Astrocyte (in vitro differentiated cells and primary cell): ENCODE data around the gene TENM4. TPM values are rescaled to one million over a fixed set of nuclear protein-coding genes. Genes with fewer than 3 reads are reported as not detected.

ENCODE experiments used
- DNase-seq: peaks from one replicate; pipeline ENCODE4 v3.0.0-alpha.2; 2010; ENCODE audit warnings: low read depth
- FAIRE-seq: peaks from 2 replicates; lab custom pipeline; 2011; peaks lifted over from hg19 to GRCh38; lab: Jason Lieb, UNC
- H2AFZ ChIP-seq: 2 replicates; pipeline ENCODE4 v1.6.0; 2012; ENCODE audit warnings: low read depth, low read length, inconsistent platforms
- H3K27ac ChIP-seq: 2 replicates; pipeline ENCODE4 v1.5.1; 2011; ENCODE audit warnings: low read depth, low read length, inconsistent platforms
- H3K27me3 ChIP-seq: 2 replicates; pipeline ENCODE4 v1.6.0; 2011; ENCODE audit warnings: low read length, inconsistent platforms; ENCODE audit not compliant: insufficient read depth
- H3K36me3 ChIP-seq: 2 replicates; pipeline ENCODE4 v1.5.1; 2011; ENCODE audit warnings: low read length, inconsistent platforms; ENCODE audit not compliant: insufficient read depth
- H3K4me1 ChIP-seq: 2 replicates; pipeline ENCODE4 v1.5.1; 2011; ENCODE audit warnings: low read length, inconsistent platforms; ENCODE audit not compliant: insufficient read depth
- H3K4me2 ChIP-seq: 2 replicates; pipeline ENCODE4 v1.6.0; 2012; ENCODE audit warnings: low read length, inconsistent platforms
- H3K4me3 ChIP-seq: 2 replicates; pipeline ENCODE4 v1.5.1; 2011; ENCODE audit warnings: low read depth, mild to moderate bottlenecking, low read length, inconsistent platforms; ENCODE audit not compliant: insufficient read depth
- H3K79me2 ChIP-seq: 2 replicates; pipeline ENCODE4 v1.6.0; 2012; ENCODE audit warnings: mild to moderate bottlenecking, low read length, inconsistent platforms; ENCODE audit not compliant: insufficient read depth
- H3K9ac ChIP-seq: 2 replicates; pipeline ENCODE4 v1.6.0; 2012; ENCODE audit warnings: mild to moderate bottlenecking, low read length, inconsistent platforms
- H3K9me3 ChIP-seq: 2 replicates; pipeline ENCODE4 v1.5.1; 2012; ENCODE audit warnings: low read depth, mild to moderate bottlenecking, low read length, inconsistent platforms; ENCODE audit not compliant: insufficient read depth
- H4K20me1 ChIP-seq: 2 replicates; pipeline ENCODE4 v1.6.0; 2012; ENCODE audit warnings: low read length, inconsistent platforms; ENCODE audit not compliant: insufficient read depth
- H3K27ac Mint-ChIP-seq: one replicate; pipeline ENCODE4 v1.8.0; 2021; ENCODE audit warnings: mild to moderate bottlenecking, mixed read lengths; ENCODE audit not compliant: unreplicated experiment
- H3K27me3 Mint-ChIP-seq: one replicate; pipeline ENCODE4 v1.8.0; 2021; ENCODE audit warnings: low read depth, mixed read lengths; ENCODE audit not compliant: unreplicated experiment
- H3K36me3 Mint-ChIP-seq: one replicate; pipeline ENCODE4 v1.8.0; 2021; ENCODE audit warnings: low read depth, mixed read lengths; ENCODE audit not compliant: unreplicated experiment
- H3K4me1 Mint-ChIP-seq: one replicate; pipeline ENCODE4 v1.8.0; 2021; ENCODE audit warnings: low read depth, mixed read lengths; ENCODE audit not compliant: unreplicated experiment
- H3K4me3 Mint-ChIP-seq: one replicate; pipeline ENCODE4 v1.8.0; 2021; ENCODE audit warnings: mild to moderate bottlenecking, moderate library complexity, mixed read lengths; ENCODE audit not compliant: unreplicated experiment
- H3K9me3 Mint-ChIP-seq: one replicate; pipeline ENCODE4 v1.8.0; 2021; ENCODE audit warnings: mild to moderate bottlenecking, mixed read lengths; ENCODE audit not compliant: unreplicated experiment
- CTCF ChIP-seq: IDR thresholded peaks from 2 replicates; pipeline ENCODE4 v1.5.1; 2011; ENCODE audit warnings: low read depth, mild to moderate bottlenecking, inconsistent platforms, low read length, moderate library complexity; ENCODE audit not compliant: insufficient read depth
- EZH2 ChIP-seq: IDR thresholded peaks from 2 replicates; pipeline ENCODE4 v1.6.1; 2012; ENCODE audit warnings: mild to moderate bottlenecking, low read length, inconsistent platforms; ENCODE audit not compliant: insufficient read depth
- total RNA-seq: library from RNA; stranded (reverse); gene quantifications from 2 replicates; pipeline ENCODE4 v1.2.1, GENCODE V29; 2021

TENM4 gene
- total RNA-seq, 1 donor from 2014 or later: 7.5 TPM

- H4K20me1 ChIP-seq: no peaks in the 10 kb centered on the region
- Mint-ChIP-seq H3K4me1 (no peaks in the 10 kb centered on the region), H3K9me3 (no peaks in the 10 kb centered on the region), H3K4me3 (no peak overlapping the region), H3K27me3 (peaks cover 22% of the 10 kb centered on the region), H3K27ac (no peak overlapping the region), H3K36me3 (no peaks in the 10 kb centered on the region)
- no peak overlapping the region for H3K9ac ChIP-seq
- H3K4me2 ChIP-seq: no peak overlapping the region
- H3K27me3 ChIP-seq: no peaks in the 10 kb centered on the region
- no peaks in the 10 kb centered on the region for H3K36me3 ChIP-seq
- no peak overlapping the region for H3K27ac ChIP-seq
- H3K4me1 ChIP-seq: no peaks in the 10 kb centered on the region
- no peaks in the 10 kb centered on the region for H3K9me3 ChIP-seq
- no peak overlapping the region for H3K4me3 ChIP-seq
- no peaks in the 10 kb centered on the region for H3K79me2 ChIP-seq
- TF ChIP-seq CTCF: no peak
- TF ChIP-seq EZH2: no peak
- DNase-seq (no peak), FAIRE-seq (no peak)
- no peak overlapping the region for H2AFZ ChIP-seq
These were observed 608.4 kb downstream of the TENM4 start for GRCh38 chr11:78832226-78832947.

GRCh38 chr11:78831571-78831970, 609.3 kb downstream of the TENM4 start:
- H4K20me1 ChIP-seq: no peaks in the 10 kb centered on the region
- no peaks in the 10 kb centered on the region for H3K79me2 ChIP-seq
- no peak overlapping the region for H3K27ac Mint-ChIP-seq
- no peaks in the 10 kb centered on the region for H3K9me3 Mint-ChIP-seq
- no peak overlapping the region for H3K9ac ChIP-seq
- no peak overlapping the region for H3K4me3 Mint-ChIP-seq
- H3K4me1 Mint-ChIP-seq: no peaks in the 10 kb centered on the region
- TF ChIP-seq EZH2 (no peak), CTCF (no peak)
- H3K9me3 ChIP-seq: no peaks in the 10 kb centered on the region
- H2AFZ ChIP-seq: no peak overlapping the region
- H3K36me3 Mint-ChIP-seq: no peaks in the 10 kb centered on the region
- no peaks in the 10 kb centered on the region for H3K36me3 ChIP-seq
- no peak for DNase-seq
- H3K4me3 ChIP-seq: no peak overlapping the region
- H3K27ac ChIP-seq: no peak overlapping the region
- H3K27me3 Mint-ChIP-seq: peaks cover 22% of the 10 kb centered on the region
- no peaks in the 10 kb centered on the region for H3K27me3 ChIP-seq
- FAIRE-seq: no peak
- H3K4me2 ChIP-seq: no peak overlapping the region
- H3K4me1 ChIP-seq: no peaks in the 10 kb centered on the region

GRCh38 chr11:78830277-78830819, 610.5 kb downstream of the TENM4 start:
- no peaks in the 10 kb centered on the region for H3K36me3 Mint-ChIP-seq

More at GRCh38 chr11:78830277-78830819, 610.5 kb downstream of the TENM4 start:
- H3K79me2 ChIP-seq: no peaks in the 10 kb centered on the region
- H3K27me3 Mint-ChIP-seq: peaks cover 18% of the 10 kb centered on the region
- DNase-seq (no peak), FAIRE-seq (no peak)
- no peaks in the 10 kb centered on the region for H3K27me3 ChIP-seq
- H3K4me3 Mint-ChIP-seq: no peak overlapping the region
- no peak overlapping the region for H3K27ac Mint-ChIP-seq
- no peaks in the 10 kb centered on the region for H3K4me1 ChIP-seq
- no peaks in the 10 kb centered on the region for H3K9me3 Mint-ChIP-seq
- H3K4me3 ChIP-seq: no peak overlapping the region
- no peaks in the 10 kb centered on the region for H3K36me3 ChIP-seq
- H3K4me1 Mint-ChIP-seq: no peaks in the 10 kb centered on the region
- no peak overlapping the region for H3K27ac ChIP-seq
- H2AFZ ChIP-seq: no peak overlapping the region
- TF ChIP-seq EZH2 (no peak), CTCF (no peak)
- no peaks in the 10 kb centered on the region for H4K20me1 ChIP-seq
- H3K4me2 ChIP-seq: no peak overlapping the region
- no peak overlapping the region for H3K9ac ChIP-seq
- H3K9me3 ChIP-seq: no peaks in the 10 kb centered on the region
